CD4-positive, alpha-beta T cell treated with Interferon alpha-2 for 1 hour (primary cell): ENCODE measurements around the gene CNTNAP2.
"Not testable (repeated sequence)": the region's sequence is repeated elsewhere in the genome, so short reads cannot be mapped to it uniquely, and the experiment has no call there.

ENCODE experiments used
- DNase-seq, 2 donors: peaks; one replicate each; pipeline ENCODE4 v3.0.0-alpha.2; 2020 to 2022

The CNTNAP2 gene

GRCh38 chr7:146791344-146792285 is 675.0 kb downstream of the CNTNAP2 start:
- no peak for DNase-seq

DNA sequence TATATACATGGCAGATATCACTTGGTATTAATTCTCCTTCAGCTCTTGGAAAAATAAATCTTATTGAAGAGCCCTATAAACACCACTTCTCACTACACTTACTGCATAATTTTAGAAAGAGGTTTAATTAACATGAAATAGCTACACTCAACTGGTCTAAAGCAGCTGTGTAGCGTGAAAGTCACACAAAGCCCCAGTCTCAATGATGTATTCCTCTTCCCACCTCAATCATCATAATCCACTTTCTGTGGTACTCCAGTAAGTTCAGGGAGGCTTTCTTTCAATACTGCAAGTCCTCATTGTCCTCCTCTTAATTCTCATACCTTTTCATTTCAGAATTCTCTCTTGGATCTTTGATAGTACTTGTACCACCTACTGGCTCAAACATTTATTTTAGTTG is 688.0 kb downstream of the CNTNAP2 start:
- DNase-seq, result no peak

- no peak for DNase-seq
These were observed 688.5 kb downstream of the CNTNAP2 start for GRCh38 chr7:146805082-146805481.

DNA sequence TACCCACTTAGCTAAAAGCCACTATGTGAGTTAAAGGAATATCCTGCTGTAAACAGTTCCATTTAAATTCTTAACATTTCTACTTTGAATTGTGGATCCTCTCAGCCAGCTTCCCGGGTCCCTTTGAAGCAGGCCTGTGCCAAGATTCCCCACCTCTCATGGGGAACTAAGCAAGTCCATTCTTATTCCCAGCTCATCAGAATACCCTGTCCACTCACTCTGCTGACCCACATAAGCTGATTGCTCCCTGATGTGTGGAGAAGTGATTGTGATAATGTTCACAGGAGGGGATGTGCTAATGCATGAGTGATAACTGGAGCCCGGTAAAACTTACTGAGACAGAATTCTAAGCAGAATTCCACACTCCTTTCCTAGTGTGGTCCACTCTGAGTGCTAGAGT is 709.7 kb downstream of the CNTNAP2 start:
- DNase-seq, result no peak

- DNase-seq, result no peak
These were observed 714.1 kb downstream of the CNTNAP2 start for GRCh38 chr7:146830686-146831085.

DNA sequence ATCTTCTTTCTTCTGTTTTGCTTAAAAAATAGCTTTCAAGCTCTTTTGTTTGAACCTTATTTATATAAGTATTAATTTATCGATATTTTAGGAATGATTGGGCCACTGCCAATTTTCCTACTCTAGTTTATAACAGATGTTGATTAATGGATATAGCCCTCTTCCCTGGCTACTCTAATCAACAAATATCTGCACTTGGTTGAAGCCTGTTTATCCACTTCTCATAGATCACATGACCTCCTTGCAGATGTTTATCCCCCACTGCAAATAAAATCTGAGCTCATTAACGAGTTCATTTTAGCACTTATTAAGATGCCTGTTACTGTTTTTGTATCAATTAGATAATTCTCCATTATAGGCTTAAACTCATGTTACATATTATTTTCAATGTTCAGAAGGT is 715.3 kb downstream of the CNTNAP2 start:
- no peak for DNase-seq

DNA sequence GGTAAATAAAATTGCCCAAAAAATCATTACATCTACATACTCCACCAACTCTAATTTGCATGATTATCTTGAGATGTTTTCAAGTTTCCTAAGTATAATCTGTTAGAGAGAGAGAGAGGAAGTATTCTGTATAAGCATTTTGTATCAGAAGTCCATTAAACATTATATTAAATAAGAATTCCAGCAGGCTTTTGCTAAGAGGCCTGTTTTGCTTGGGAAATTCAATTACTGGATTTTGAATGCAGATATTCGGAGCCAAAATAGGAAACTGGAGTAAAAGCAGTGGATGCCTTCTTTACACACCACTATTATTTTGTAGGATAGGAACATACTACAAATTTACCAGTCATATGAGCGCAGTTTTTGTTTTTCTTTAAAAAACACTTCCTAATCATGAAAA is 727.8 kb downstream of the CNTNAP2 start:
- no peak for DNase-seq

GRCh38 chr7:146858690-146859089 is 742.1 kb downstream of the CNTNAP2 start:
- no peak for DNase-seq

GRCh38 chr7:146861701-146862100 is 745.1 kb downstream of the CNTNAP2 start:
- no peak for DNase-seq

DNA sequence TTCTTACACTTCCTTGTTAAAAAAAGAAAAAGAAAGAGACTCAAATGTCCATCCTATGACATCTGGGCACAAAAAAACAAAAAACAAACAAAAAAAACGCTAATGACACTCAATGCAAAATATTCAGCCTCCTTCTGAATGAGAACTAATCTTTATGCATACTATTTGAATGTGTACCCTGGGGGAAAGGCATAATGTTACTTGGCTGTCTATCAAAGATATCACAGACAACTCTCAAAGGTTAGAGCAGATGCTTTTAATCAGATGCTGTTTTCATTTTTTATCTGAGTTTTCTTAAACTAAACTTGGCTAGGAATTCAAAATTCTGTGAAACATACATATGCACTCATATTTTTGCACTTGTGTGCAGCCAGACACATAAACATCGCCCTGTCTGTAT is 745.8 kb downstream of the CNTNAP2 start:
- no peak for DNase-seq

GRCh38 chr7:146864644-146865043 is 748.0 kb downstream of the CNTNAP2 start:
- DNase-seq, result no peak

GRCh38 chr7:146865696-146866095 is 749.1 kb downstream of the CNTNAP2 start:
- DNase-seq, result no peak

DNA sequence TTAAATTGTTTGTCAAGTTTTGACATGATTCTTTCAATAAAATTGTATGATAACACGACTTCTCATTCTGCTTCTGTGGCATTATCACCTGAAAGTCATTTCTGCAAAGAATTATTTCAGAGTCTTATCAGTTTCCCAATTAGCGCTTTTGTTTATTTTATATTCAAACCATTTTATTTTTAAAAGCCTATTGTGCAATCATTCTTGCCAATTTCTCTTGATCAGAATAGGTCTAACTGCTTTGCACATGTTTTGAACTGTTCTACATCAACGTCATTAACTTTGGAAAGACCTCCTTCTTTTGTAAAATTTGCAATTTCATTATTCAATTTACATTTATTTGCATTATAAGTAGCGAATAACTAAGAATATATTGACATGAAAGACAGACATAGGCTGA is 758.1 kb downstream of the CNTNAP2 start:
- no peak for DNase-seq

DNA sequence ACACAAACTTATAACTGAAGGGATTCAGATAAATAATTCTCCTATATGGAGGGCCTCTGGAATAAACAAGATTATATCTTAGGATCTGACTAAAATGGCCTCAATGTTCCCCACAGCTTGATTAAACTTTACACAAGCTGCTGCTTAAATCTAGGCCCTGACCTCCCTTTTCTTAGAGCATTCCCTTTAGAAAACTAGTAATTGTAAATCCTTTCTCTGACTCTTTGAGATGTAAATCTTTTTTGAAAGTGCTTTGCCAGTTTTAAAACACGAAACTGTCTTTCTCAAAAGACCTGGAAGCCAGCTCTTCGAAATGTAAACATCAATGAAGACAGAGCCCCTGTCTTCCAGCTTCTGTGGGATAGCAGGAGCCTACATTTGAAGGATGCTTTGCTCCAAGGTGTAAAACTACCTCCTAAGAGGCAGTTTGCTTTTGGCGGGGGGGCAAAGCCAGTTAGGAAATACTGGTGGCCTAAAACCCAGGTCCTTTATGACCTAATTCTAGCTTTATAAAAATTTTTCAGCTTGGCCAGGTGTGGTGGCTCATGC is 758.7 kb downstream of the CNTNAP2 start:
- no peak for DNase-seq

DNA sequence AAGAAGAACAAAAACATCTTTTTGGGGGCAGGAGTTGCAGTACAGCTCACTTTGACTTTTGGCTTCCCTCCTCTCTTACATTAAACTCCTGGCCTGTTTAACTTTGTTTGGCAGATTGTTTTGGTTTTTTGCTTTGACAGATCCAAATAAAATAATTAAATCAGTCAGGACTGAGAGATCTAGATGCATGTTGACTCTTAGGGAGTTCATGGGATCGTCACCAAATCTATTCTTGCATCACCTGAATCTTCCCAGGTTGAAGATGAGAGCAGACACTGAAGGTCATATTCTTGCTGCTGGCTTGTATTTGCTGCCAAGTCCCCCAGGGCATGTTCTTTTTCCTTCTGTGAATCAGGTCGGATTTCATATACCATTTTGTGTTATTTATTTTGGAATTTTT is 759.4 kb downstream of the CNTNAP2 start:
- no peak for DNase-seq

DNA sequence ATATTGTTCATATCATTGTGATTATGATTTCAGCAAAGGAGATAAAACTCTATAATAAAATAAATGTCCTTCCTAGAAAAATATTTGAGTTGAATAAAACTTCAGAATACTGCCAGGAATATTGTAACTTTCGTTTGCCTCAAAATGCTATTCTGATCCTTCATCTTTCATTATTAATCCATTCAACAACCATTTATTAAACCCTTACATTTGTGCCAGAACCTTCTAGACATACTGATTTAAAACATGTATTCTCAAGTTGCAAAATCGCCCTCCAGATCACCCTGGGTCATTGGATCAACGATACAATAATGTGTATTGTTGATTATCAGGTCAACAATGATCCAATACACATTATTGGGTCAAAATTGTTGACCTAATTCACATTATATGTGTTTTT is 759.8 kb downstream of the CNTNAP2 start:
- DNase-seq, result no peak

- DNase-seq, result no peak
These were observed 762.3 kb downstream of the CNTNAP2 start for GRCh38 chr7:146878901-146879300.

DNA sequence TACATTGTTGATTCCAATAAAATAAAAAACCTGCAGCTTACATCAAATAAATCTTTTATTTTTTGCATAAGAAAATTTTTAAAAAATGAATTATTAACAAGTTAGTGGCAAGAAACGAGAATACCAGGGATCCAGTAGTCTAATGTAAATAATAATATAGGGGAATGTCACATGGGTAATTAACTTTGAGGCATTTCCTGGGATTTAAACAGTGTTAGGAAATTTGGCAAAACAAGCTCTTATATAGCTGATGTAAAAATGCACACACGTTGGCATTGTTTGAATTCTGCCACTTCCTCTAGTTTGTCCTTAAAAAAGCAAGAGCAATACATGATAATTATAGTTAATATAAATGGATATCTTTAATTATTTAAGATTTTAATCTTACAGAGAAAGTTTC is 768.6 kb downstream of the CNTNAP2 start:
- no peak for DNase-seq

- DNase-seq, result no peak
These were observed 773.4 kb downstream of the CNTNAP2 start for GRCh38 chr7:146889806-146890555.

DNA sequence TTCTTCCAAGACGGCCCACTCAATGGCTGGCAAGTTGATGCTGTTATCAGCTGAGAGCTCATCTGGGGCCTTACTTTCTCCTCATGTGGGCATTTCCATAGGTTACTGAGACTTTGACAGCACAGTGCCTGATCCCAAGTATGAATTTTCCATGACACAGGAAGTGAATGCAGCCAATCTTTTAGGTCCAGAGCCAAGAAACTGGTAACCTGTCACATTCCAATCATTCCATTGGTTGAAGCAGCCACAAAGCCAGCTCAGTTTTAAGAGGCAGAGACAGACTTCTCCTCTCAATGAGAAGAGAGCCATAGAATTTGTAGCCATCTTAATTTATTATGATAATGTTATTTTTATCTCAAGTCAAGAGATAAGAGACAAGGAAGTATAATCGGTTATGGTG is 775.5 kb downstream of the CNTNAP2 start:
- no peak for DNase-seq

GRCh38 chr7:146894927-146895326 is 778.3 kb downstream of the CNTNAP2 start:
- no peak for DNase-seq

DNA sequence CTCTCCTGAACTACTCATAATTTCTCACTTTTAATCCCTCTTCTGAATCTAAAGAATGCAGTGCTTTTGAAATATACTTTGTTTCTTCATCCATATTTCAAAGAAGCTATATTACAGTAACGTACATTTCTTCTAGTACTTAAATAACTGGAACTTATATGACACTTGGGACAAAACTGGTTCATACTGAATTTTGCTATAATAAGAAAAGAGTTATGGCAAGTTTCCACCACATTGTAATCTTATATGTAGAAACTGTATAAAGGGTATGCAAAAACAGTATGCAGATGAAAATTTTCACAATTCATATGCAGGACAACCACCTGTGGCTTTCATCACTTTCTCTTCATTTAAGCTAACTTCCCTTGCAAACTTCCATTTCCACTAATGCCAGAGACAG is 785.7 kb downstream of the CNTNAP2 start:
- no peak for DNase-seq

GRCh38 chr7:146902728-146903127 is 786.1 kb downstream of the CNTNAP2 start:
- DNase-seq, result no peak

- not testable (repeated sequence) for DNase-seq
These were observed 789.1 kb downstream of the CNTNAP2 start for GRCh38 chr7:146905746-146906145.
